H1 (cell line): Measurements from ENCODE around the gene MDK.

Experiments used
- CHD1 ChIP-seq: IDR thresholded peaks from 2 replicates; pipeline ENCODE4 v1.6.1; 2012; ENCODE audit warnings: low read depth, low read length, improper control_type of control experiment
- EZH2 ChIP-seq: fragments of 200-600 bp; sonication (generic); IDR thresholded peaks from 2 replicates; pipeline ENCODE4 v1.7.1; 2012; ENCODE audit warnings: low read depth, mild to moderate bottlenecking, moderate library complexity, low read length, inconsistent platforms; ENCODE audit not compliant: severe bottlenecking

GRCh38 chr11:46347637-46348311 is 33.7 kb upstream of the MDK start:
- TF ChIP-seq CHD1 (no peak), EZH2 (no peak)
